Putamen (tissue), 1 donor: ENCODE data around the gene JAKMIP1.

ENCODE experiments used
- DNase-seq: peaks from one replicate; pipeline ENCODE4 v3.0.0-alpha.2; 2016; ENCODE audit warnings: low spot score

Gene JAKMIP1

GRCh38 chr4:6201580-6202091, 1.3 kb upstream of the JAKMIP1 start:
- DNase-seq: no peak

- DNase-seq: no peak
Observed at GRCh38 chr4:6200922-6201362, 593 bp upstream of the JAKMIP1 start.

- no peak for DNase-seq
Observed at GRCh38 chr4:6199422-6199921, 877 bp downstream of the JAKMIP1 start.

- no peak for DNase-seq
Observed at GRCh38 chr4:6198768-6199421, 1.5 kb downstream of the JAKMIP1 start.

- no peak for DNase-seq
Observed at GRCh38 chr4:6198278-6198677, 2.1 kb downstream of the JAKMIP1 start.

GRCh38 chr4:6197433-6198174, 2.7 kb downstream of the JAKMIP1 start:
- DNase-seq: no peak

- DNase-seq: no peak
Observed at GRCh38 chr4:6196871-6197270, 3.5 kb downstream of the JAKMIP1 start.

- DNase-seq: no peak
Observed at GRCh38 chr4:6196324-6196723, 4.0 kb downstream of the JAKMIP1 start.

GRCh38 chr4:6195602-6196319, 4.6 kb downstream of the JAKMIP1 start:
- no peak for DNase-seq

GRCh38 chr4:6194458-6195195, 5.7 kb downstream of the JAKMIP1 start:
- peak; percentile 46 for DNase-seq

GRCh38 chr4:6193399-6193798, 7.0 kb downstream of the JAKMIP1 start:
- no peak for DNase-seq

- DNase-seq: no peak
Observed at GRCh38 chr4:6192245-6192644, 8.1 kb downstream of the JAKMIP1 start.

GRCh38 chr4:6191448-6192130, 8.8 kb downstream of the JAKMIP1 start:
- DNase-seq: no peak

- no peak for DNase-seq
Observed at GRCh38 chr4:6190486-6190885, 9.9 kb downstream of the JAKMIP1 start.

- no peak for DNase-seq
Observed at GRCh38 chr4:6189511-6189910, 10.8 kb downstream of the JAKMIP1 start.

GRCh38 chr4:6188687-6189305, 11.6 kb downstream of the JAKMIP1 start:
- DNase-seq: peak; percentile 46

- DNase-seq: peak; percentile 36
Observed at GRCh38 chr4:6184169-6184568, 16.2 kb downstream of the JAKMIP1 start.

GRCh38 chr4:6183740-6184139, 16.6 kb downstream of the JAKMIP1 start:
- no peak for DNase-seq

- no peak for DNase-seq
Observed at GRCh38 chr4:6182376-6183280, 17.7 kb downstream of the JAKMIP1 start.
